ENCODE data around the gene EYA3.
A peak's percentile ranks its signal among the peaks of the same experiment; 100 is the strongest.

The EYA3 gene

GRCh38 chr1:27938488-27938887 is 149.9 kb downstream of the EYA3 start:
- DNase-seq (ENCODE audit: low spot score), result no peak

GRCh38 chr1:27937524-27937836 is 150.9 kb downstream of the EYA3 start:
- no peak for DNase-seq (ENCODE audit: low spot score)

- DNase-seq (ENCODE audit: low spot score), result no peak
Measured at GRCh38 chr1:27936370-27936769, 152.0 kb downstream of the EYA3 start.

- DNase-seq (ENCODE audit: low spot score), result no peak
Measured at GRCh38 chr1:27935721-27936120, 152.7 kb downstream of the EYA3 start.

- peak; percentile 25 for DNase-seq (ENCODE audit: low spot score)
Measured at GRCh38 chr1:27934818-27935549, 153.4 kb downstream of the EYA3 start, which contains the start of gene SMPDL3B. Gene SMPDL3B, plus strand, starts transcription at chr1:27935000. Its CDS starts 184 bp downstream, at chr1:27935184.

- DNase-seq (ENCODE audit: low spot score), result no peak
Measured at GRCh38 chr1:27931759-27932158, 156.7 kb downstream of the EYA3 start.

- DNase-seq (ENCODE audit: low spot score), result no peak
Measured at GRCh38 chr1:27931184-27931583, 157.2 kb downstream of the EYA3 start.

GRCh38 chr1:27928216-27928954 is 160.0 kb downstream of the EYA3 start:
- DNase-seq (ENCODE audit: low spot score), result no peak

GRCh38 chr1:27922272-27922671 is 166.1 kb downstream of the EYA3 start:
- DNase-seq (ENCODE audit: low spot score), result no peak
